Measurements from ENCODE around the gene BUD23.
"Not testable (repeated sequence)": the region's sequence is repeated elsewhere in the genome, so short reads cannot be mapped to it uniquely, and the experiment has no call there.

BUD23 gene

GRCh38 chr7:73668103-73668885, 15.1 kb upstream of the BUD23 start:
- DNase-seq (ENCODE audit: low spot score), result no peak

DNA sequence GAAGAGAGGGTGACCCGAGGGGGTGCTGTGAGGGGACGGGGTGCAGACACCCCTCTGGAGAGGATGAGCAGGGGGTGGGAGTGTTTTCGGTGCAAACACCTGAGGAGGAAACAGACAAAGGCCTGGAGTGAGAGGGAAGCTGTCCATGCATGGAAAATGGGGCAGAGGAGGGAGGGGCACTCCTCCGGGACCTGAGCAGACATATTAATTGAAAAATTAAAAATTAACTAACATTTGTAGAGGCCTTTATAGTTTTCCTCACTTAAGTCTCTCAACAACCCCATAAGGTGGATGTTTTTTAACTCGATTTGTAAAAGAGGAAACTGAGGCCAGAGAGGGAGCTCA, 14.5 kb upstream of the BUD23 start:
- no peak for DNase-seq (ENCODE audit: low spot score)

DNA sequence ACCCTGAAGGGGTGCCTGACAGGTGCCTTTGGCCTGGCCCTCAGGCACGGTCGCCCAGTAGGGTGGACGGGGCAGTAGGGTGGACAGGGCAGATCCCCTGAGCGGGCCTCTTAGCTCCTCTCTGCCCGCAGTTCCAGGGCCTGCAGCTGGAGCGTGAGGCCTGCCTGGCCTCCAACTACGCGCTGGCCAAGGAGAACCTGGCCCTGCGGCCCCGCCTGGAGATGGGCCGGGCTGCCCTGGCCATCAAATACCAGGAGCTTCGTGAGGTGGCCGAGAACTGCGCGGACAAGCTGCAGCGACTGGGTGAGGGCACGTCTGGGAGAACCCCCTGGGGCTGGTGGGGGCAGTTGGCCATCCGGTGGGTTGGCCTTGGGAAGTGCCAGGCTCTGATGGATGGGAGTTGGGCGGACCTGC, 14.1 kb upstream of the BUD23 start:
- no peak for DNase-seq (ENCODE audit: low spot score)

- DNase-seq (ENCODE audit: low spot score), result no peak
Observed at GRCh38 chr7:73669858-73670385, 13.5 kb upstream of the BUD23 start.

DNA sequence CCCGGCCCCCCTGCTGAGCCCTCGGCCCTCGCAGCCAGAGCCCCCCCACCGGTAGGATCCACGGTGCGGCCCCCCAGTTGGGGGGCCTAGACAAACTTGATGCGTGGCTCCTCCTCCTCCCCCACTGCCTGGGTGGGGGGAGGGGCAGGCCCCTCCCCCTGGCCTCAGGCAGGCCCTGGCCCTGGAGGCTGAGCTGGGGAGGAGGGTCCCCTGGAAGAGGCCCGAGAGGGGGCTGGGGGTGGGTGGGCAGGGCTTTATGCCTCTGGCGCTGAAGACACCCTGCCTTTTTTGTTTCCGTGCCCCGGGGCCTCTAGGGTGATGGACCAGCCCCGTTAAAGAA, 12.1 kb upstream of the BUD23 start:
- no peak for DNase-seq (ENCODE audit: low spot score)

- no peak for DNase-seq (ENCODE audit: low spot score)
Observed at GRCh38 chr7:73671857-73672445, 11.4 kb upstream of the BUD23 start.

- no peak for DNase-seq (ENCODE audit: low spot score)
Observed at GRCh38 chr7:73674468-73675124, 8.8 kb upstream of the BUD23 start.

DNA sequence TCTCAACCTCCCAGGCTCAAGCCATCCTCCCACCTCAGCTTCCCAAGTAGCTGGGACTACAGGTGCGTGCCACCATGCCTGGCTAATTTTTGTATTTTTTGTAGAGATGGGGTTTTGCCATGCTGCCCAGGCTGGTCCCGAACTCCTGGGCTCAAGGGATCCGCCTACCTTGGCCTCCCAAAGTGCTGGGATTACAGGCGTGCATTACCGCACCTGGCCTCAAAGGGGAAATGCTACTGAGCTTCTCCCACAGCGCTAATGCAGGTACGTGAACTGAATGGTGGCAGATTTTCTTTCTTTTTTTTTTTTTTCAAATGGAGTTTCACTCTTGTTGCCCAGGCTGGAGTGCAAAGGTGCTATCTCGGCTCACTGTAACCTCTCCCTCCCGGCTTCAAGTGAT, 7.3 kb upstream of the BUD23 start:
- not testable (repeated sequence) for DNase-seq (ENCODE audit: low spot score)

GRCh38 chr7:73678862-73679261, 4.5 kb upstream of the BUD23 start:
- DNase-seq (ENCODE audit: low spot score), result no peak

DNA sequence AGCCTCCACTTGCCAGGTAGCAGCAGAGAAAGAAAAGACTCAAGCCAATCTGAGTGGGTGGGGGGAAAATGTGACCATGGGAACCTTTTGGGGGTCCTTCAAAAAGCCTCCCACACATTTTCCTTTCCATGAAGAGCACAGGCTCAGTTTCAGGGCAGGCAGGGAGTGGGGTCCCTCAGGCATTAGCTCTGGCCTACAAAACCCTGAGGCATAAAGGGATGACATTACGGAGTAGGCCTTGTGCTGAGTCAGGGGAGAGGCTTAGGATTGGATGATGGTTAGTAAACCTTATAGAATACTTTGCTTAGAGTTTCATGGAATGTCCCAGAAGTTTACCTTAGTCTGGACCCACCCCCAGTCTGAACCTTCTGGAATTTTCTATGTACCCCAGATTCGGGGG, 3.7 kb upstream of the BUD23 start:
- DNase-seq (ENCODE audit: low spot score), result no peak

DNA sequence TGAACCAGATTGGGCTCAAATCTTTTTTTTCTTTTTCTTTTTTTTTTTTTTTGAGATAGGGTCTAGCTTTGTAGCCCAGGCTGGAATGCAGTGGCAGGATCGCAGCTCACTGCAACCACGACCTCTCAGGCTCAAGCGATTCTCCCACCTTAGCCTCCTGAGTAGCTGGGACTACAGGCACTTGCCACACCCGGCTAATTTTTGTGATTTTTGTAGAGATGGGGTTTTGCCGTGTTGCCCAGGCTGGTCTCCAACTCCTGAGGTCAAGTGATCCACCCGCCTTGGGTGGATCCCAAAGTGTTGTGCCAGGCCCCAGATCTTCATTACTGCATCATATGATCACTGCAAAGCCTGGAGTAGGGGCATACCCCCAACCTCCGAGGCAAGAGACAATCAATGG, 2.9 kb upstream of the BUD23 start:
- DNase-seq (ENCODE audit: low spot score), result no peak

DNA sequence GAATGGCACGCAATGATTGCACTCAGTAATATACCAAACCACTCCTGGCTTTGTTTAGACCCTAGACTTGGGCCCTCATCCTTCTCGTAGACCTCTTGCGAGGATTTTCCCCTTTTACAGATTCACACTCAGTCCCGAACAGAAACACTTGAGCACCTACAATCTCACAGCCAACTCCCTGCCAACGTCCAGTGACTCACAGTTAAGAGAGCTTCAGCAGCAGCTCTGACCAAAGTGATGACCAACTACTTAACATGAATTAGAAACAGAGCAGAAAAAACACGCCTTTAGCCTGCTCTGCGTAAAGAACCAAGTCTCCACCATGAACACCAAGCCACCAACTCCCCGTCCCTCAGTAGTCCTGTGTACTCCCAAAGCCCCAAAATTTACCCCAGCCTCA, 2.4 kb upstream of the BUD23 start:
- DNase-seq (ENCODE audit: low spot score), result no peak

- no peak for DNase-seq (ENCODE audit: low spot score)
Observed at GRCh38 chr7:73682745-73683055, 697 bp upstream of the BUD23 start.

- DNase-seq (ENCODE audit: low spot score), result no peak
Observed at GRCh38 chr7:73683788-73684693, 644 bp downstream of the BUD23 start.

DNA sequence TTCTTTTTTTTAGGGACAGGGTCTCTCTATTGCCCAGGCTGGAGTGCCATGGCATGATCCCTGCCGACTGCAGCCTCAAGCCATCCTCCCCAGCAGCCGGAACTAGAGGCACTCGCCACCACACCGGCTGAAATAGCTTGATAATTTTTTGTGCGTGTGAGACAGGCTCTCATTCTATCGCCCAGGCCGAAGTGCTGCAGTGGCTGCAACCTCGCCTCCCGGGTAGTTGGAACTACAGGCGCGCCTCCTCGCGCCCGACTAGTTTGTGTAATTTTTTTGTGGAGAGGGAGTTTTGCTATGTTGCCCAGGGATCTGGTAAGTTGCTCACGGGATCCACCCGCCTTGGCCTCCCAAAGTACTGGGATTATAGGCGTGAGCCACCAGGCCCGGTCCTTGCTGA, 1.9 kb downstream of the BUD23 start:
- no peak for DNase-seq (ENCODE audit: low spot score)

GRCh38 chr7:73688288-73688687, 4.9 kb downstream of the BUD23 start:
- no peak for DNase-seq (ENCODE audit: low spot score)

GRCh38 chr7:73690646-73691045, 7.2 kb downstream of the BUD23 start:
- DNase-seq (ENCODE audit: low spot score), result no peak

GRCh38 chr7:73696372-73696771, 13.0 kb downstream of the BUD23 start:
- no peak for DNase-seq (ENCODE audit: low spot score)

GRCh38 chr7:73698410-73698809, 15.0 kb downstream of the BUD23 start:
- DNase-seq (ENCODE audit: low spot score), result no peak

GRCh38 chr7:73699370-73700068, 16.1 kb downstream of the BUD23 start:
- DNase-seq (ENCODE audit: low spot score), result no peak

DNA sequence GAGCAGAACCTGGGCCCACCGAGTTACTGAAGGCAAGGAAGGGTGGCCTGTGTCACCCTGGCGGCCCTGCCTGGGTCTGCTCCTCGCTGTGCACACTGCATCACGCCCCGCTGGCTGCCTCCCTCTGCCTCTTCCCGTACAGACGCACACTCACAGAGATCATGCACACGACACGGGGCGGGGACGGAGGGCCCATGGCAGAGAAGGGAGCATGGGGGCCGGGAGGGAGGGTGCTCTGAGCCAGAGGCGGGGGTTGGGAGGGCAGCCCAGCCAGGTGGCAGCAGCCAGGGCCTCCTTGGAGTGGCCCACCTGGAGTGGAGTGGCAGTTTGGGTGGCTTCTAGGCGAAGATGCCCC, 16.6 kb downstream of the BUD23 start:
- no peak for DNase-seq (ENCODE audit: low spot score)

- no peak for DNase-seq (ENCODE audit: low spot score)
Observed at GRCh38 chr7:73700581-73701134, 17.3 kb downstream of the BUD23 start.
